Calu3 (cell line): ENCODE data around the gene RPP25L. TPM values are rescaled to one million over a fixed set of nuclear protein-coding genes. Genes with fewer than 3 reads are reported as not detected.

ENCODE experiments used
- BruUV-seq: library from RNA; stranded (reverse); fragments of 400-500 nt; replicated peaks from 2 replicates; lab custom pipeline; 2021; lab: Mats Ljungman, UMichigan
- CTCF ChIA-PET: fragments of 300-600 bp; sonication (Branson Sonifier 250); formaldehyde crosslinking; loops from one replicate; lab custom pipeline; 2022; ENCODE audit warnings: antibody characterized with exemption; lab: Charles Lee
- DNase-seq: peaks from one replicate; pipeline ENCODE4 v3.0.0; 2022
- H3K27ac Mint-ChIP-seq: one replicate; pipeline ENCODE4 v1.8.0; 2022; ENCODE audit warnings: mixed read lengths; ENCODE audit not compliant: unreplicated experiment
- H3K27me3 Mint-ChIP-seq: one replicate; pipeline ENCODE4 v1.8.0; 2022; ENCODE audit warnings: mixed read lengths; ENCODE audit not compliant: unreplicated experiment
- H3K36me3 Mint-ChIP-seq: one replicate; pipeline ENCODE4 v1.8.0; 2022; ENCODE audit warnings: mild to moderate bottlenecking, moderate library complexity, mixed read lengths; ENCODE audit not compliant: insufficient read depth, unreplicated experiment
- H3K4me1 Mint-ChIP-seq: one replicate; pipeline ENCODE4 v1.8.0; 2022; ENCODE audit warnings: mild to moderate bottlenecking, low read depth, mixed read lengths; ENCODE audit not compliant: unreplicated experiment
- H3K4me3 Mint-ChIP-seq: one replicate; pipeline ENCODE4 v1.8.0; 2022; ENCODE audit warnings: mild to moderate bottlenecking, low read depth, moderate library complexity, mixed read lengths; ENCODE audit not compliant: unreplicated experiment
- H3K9me3 Mint-ChIP-seq: one replicate; pipeline ENCODE4 v1.8.0; 2022; ENCODE audit warnings: low read depth, mixed read lengths; ENCODE audit not compliant: unreplicated experiment
- intact Hi-C: fragments of 100-400 bp; cut with micrococcal nuclease; formaldehyde crosslinking; loops from one replicate; pipeline ENCODE4 v1.10.0; 2022; ENCODE audit not compliant: unreplicated experiment
- total RNA-seq: library from RNA; stranded (reverse); gene quantifications from 2 replicates; pipeline ENCODE4 v1.2.3, GENCODE V29; 2022
- TF ChIP-seq, protein P1 (sequence below): fragments of 200-600 bp; IDR thresholded peaks from one replicate; pipeline ENCODE4 v1.8.0; 2022; ENCODE audit warnings: antibody characterized with exemption; ENCODE audit not compliant: unreplicated experiment

Gene RPP25L
- total RNA-seq, 1 experiment from 2014 or later, result 17.6 TPM

DNA sequence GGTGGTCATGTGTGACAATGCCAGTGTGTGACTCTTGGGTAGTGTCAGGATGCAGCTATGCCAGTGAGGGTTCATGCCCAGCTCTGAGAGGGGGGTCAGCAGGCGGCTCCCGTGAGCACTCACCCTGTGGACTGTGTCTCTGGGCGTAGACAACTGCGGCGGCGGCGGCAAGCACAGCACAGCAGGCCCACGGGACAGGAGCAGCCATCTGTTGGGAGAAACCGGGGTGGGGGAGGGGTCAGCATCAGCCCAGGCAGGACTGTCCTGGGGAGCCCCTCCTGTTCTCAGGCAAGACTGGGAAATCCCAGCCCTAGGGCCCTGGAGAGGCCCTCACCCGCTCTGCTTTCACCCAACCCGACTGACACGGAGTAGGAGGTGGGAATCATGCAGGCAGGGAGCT, 43.1 kb downstream of the RPP25L start:
- Mint-ChIP-seq H3K36me3 (no peaks in the 10 kb centered on the region), H3K4me1 (no peaks in the 10 kb centered on the region), H3K27me3 (peaks cover 92% of the 10 kb centered on the region), H3K4me3 (no peak overlapping the region), H3K27ac (no peak overlapping the region), H3K9me3 (no peaks in the 10 kb centered on the region)
- BruUV-seq, result no TSS peak
- DNase-seq, result no peak
- intact Hi-C loops, result no loop called here
- TF ChIP-seq, protein P1, sequence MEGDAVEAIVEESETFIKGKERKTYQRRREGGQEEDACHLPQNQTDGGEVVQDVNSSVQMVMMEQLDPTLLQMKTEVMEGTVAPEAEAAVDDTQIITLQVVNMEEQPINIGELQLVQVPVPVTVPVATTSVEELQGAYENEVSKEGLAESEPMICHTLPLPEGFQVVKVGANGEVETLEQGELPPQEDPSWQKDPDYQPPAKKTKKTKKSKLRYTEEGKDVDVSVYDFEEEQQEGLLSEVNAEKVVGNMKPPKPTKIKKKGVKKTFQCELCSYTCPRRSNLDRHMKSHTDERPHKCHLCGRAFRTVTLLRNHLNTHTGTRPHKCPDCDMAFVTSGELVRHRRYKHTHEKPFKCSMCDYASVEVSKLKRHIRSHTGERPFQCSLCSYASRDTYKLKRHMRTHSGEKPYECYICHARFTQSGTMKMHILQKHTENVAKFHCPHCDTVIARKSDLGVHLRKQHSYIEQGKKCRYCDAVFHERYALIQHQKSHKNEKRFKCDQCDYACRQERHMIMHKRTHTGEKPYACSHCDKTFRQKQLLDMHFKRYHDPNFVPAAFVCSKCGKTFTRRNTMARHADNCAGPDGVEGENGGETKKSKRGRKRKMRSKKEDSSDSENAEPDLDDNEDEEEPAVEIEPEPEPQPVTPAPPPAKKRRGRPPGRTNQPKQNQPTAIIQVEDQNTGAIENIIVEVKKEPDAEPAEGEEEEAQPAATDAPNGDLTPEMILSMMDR, result no peak
- CTCF ChIA-PET, result no interaction called here

DNA sequence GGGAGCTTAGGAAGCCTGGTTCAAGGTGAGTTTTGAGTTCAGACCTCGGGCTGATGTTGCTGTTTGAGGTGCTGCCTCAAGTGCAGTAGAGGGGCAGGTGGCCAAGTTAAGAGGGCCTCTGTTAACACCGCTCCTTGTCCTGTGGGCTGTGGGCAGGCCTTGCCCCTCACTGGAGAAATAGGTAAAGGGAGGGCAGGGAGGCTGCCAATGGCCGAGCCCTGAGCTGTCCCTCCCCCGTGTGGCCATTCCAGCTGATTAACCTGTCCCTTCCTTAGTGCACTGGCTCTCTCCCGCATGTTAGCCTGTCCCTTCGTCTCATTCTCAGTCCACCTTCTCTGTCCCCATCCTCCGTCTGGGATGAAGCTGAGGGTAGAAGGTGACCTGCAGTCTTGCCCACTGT, 43.8 kb downstream of the RPP25L start:
- H3K9me3 Mint-ChIP-seq, result no peaks in the 10 kb centered on the region
- H3K27ac Mint-ChIP-seq, result no peak overlapping the region
- no peaks in the 10 kb centered on the region for H3K36me3 Mint-ChIP-seq
- DNase-seq, result no peak
- BruUV-seq, result no TSS peak
- TF ChIP-seq, protein P1, result no peak
- intact Hi-C loops, result no loop called here
- H3K4me3 Mint-ChIP-seq, result no peak overlapping the region
- peaks cover 92% of the 10 kb centered on the region for H3K27me3 Mint-ChIP-seq
- no peaks in the 10 kb centered on the region for H3K4me1 Mint-ChIP-seq
- CTCF ChIA-PET, result no interaction called here

DNA sequence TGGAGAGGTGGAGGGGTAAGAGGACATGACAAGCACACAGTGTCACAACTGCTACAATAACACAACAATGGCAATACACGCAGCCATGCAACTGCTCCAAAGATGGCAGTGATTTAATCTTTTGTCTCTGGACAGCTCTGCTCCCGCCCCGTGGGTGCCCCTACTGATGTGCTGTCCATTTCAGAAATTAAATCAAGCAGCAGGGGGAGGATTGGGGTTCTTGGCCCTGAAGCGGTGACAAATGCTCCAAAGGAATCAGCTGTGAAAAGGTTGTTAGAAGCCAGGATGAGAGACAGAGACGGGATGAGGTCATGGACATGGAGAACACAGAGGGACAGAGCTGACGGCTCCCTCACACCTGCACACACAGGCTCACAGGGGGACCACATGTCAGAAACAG, 44.9 kb downstream of the RPP25L start:
- no peak for DNase-seq
- CTCF ChIA-PET, result no interaction called here
- BruUV-seq, result no TSS peak
- no peaks in the 10 kb centered on the region for H3K4me1 Mint-ChIP-seq
- H3K4me3 Mint-ChIP-seq, result no peak overlapping the region
- peaks cover 98% of the 10 kb centered on the region for H3K27me3 Mint-ChIP-seq
- TF ChIP-seq, protein P1, result no peak
- H3K36me3 Mint-ChIP-seq, result no peaks in the 10 kb centered on the region
- no peaks in the 10 kb centered on the region for H3K9me3 Mint-ChIP-seq
- intact Hi-C loops, result no loop called here
- H3K27ac Mint-ChIP-seq, result no peak overlapping the region

DNA sequence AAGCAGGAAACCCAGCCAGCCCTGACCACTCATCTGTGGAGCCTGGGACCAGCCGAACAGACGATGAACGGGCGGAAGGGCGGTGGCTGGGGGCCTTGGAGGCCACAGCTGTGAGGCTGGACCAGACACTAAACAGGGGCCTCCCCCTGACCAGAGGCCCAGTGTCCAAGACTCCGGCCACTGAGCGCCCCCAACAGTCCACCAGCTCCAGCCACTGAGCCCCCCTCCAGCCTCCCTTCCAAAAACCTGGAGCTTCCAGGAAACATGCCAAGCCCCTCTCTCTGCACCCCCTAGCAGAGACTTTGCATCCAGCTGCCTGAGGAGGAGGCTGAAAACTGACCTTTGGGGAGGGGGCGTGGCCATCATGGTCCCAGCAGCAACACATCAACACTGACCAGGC, 45.6 kb downstream of the RPP25L start:
- H3K4me1 Mint-ChIP-seq, result no peaks in the 10 kb centered on the region
- H3K27me3 Mint-ChIP-seq, result peaks cover 95% of the 10 kb centered on the region
- TF ChIP-seq, protein P1, result no peak
- no peaks in the 10 kb centered on the region for H3K36me3 Mint-ChIP-seq
- BruUV-seq, result no TSS peak
- CTCF ChIA-PET, result no interaction called here
- H3K9me3 Mint-ChIP-seq, result no peaks in the 10 kb centered on the region
- H3K27ac Mint-ChIP-seq, result no peak overlapping the region
- H3K4me3 Mint-ChIP-seq, result no peak overlapping the region
- no peak for DNase-seq
- intact Hi-C loops, result no loop called here
